GM23338 (cell line): Measurements from ENCODE around the gene THRB. TPM values are rescaled to one million over a fixed set of nuclear protein-coding genes. Genes with fewer than 3 reads are reported as not detected.

Experiments used
- ATAC-seq: fragments of 200-7000 bp; cut with Tn5 transposase; 3 replicates; pipeline ENCODE4 v1.9.1; 2020
- DNase-seq: peaks from one replicate; pipeline ENCODE4 v3.0.0-alpha.2; 2015; ENCODE audit warnings: low spot score
- H2AFZ ChIP-seq: fragments of 200-600 bp; sonication (generic); 2 replicates; pipeline ENCODE4 v1.8.0; 2016; ENCODE audit warnings: antibody characterized with exemption, mild to moderate bottlenecking, moderate library complexity
- H3F3A ChIP-seq: fragments of 200-600 bp; sonication (generic); replicated peaks from 2 replicates; pipeline ENCODE4 v1.8.0; 2017; ENCODE audit warnings: antibody characterized with exemption, mixed run types, low read depth
- H3K27ac ChIP-seq: fragments of 200-600 bp; sonication (generic); 2 replicates; pipeline ENCODE4 v1.6.1; 2016; ENCODE audit warnings: low read depth
- H3K27me3 ChIP-seq: fragments of 200-600 bp; sonication (generic); 2 replicates; pipeline ENCODE4 v1.8.0; 2016; ENCODE audit warnings: mild to moderate bottlenecking, mixed run types, moderate library complexity; ENCODE audit not compliant: insufficient read depth
- H3K36me3 ChIP-seq: fragments of 200-600 bp; sonication (generic); 2 replicates; pipeline ENCODE4 v1.8.0; 2016; ENCODE audit warnings: mild to moderate bottlenecking; ENCODE audit not compliant: insufficient read depth
- H3K4me1 ChIP-seq: fragments of 200-600 bp; sonication (generic); 2 replicates; pipeline ENCODE4 v1.8.0; 2016; ENCODE audit warnings: mild to moderate bottlenecking, moderate library complexity; ENCODE audit not compliant: insufficient read depth
- H3K4me2 ChIP-seq: fragments of 200-600 bp; sonication (generic); 2 replicates; pipeline ENCODE4 v1.7.1; 2017; ENCODE audit warnings: mixed run types
- H3K4me3 ChIP-seq: fragments of 200-600 bp; sonication (generic); 2 replicates; pipeline ENCODE4 v1.6.1; 2016; ENCODE audit warnings: mixed run types
- H3K79me2 ChIP-seq: fragments of 200-600 bp; sonication (generic); replicated peaks from 2 replicates; pipeline ENCODE4 v1.8.0; 2017; ENCODE audit warnings: mild to moderate bottlenecking; ENCODE audit not compliant: insufficient read depth
- H3K9me2 ChIP-seq: fragments of 200-600 bp; sonication (generic); 2 replicates; pipeline ENCODE4 v1.8.0; 2017; ENCODE audit not compliant: insufficient read depth
- H4K20me1 ChIP-seq: fragments of 200-600 bp; sonication (generic); replicated peaks from 2 replicates; pipeline ENCODE4 v1.8.0; 2017; ENCODE audit warnings: mild to moderate bottlenecking; ENCODE audit not compliant: insufficient read depth
- H3K27ac Mint-ChIP-seq: 2 replicates; pipeline ENCODE4 v1.8.0; 2020; ENCODE audit warnings: inconsistent platforms, mild to moderate bottlenecking, moderate library complexity, mixed read lengths
- H3K27me3 Mint-ChIP-seq: 3 replicates; pipeline ENCODE4 v1.8.0; 2022; ENCODE audit warnings: low read depth, mild to moderate bottlenecking, moderate library complexity, mixed read lengths, inconsistent platforms; ENCODE audit not compliant: insufficient read depth, poor library complexity
- H3K36me3 Mint-ChIP-seq: 3 replicates; pipeline ENCODE4 v1.8.0; 2021; ENCODE audit warnings: low read depth, mild to moderate bottlenecking, inconsistent platforms, moderate library complexity, mixed read lengths
- H3K4me1 Mint-ChIP-seq: 3 replicates; pipeline ENCODE4 v1.8.0; 2020; ENCODE audit warnings: mild to moderate bottlenecking, inconsistent platforms, mixed read lengths
- H3K4me3 Mint-ChIP-seq: 3 replicates; pipeline ENCODE4 v1.8.0; 2021; ENCODE audit warnings: moderate library complexity, mild to moderate bottlenecking, inconsistent platforms, mixed read lengths
- H3K9me3 Mint-ChIP-seq: 3 replicates; pipeline ENCODE4 v1.8.0; 2020; ENCODE audit warnings: moderate library complexity, mild to moderate bottlenecking, inconsistent platforms, mixed read lengths
- CREB1 ChIP-seq: fragments of 250-450 bp; sonication (Bioruptor Pico); IDR thresholded peaks from 2 replicates; pipeline ENCODE4 v1.5.0; 2020; ENCODE audit warnings: low read depth, mild to moderate bottlenecking, moderate library complexity
- CTCF ChIP-seq, 2 experiments: fragments of 200-600 bp in 1 of 2; sonication (generic) in 1 of 2; conservative IDR thresholded peaks; 2 replicates each; pipeline versions ENCODE4 v1.5.1 to v1.6.1; 2016 to 2017; ENCODE audit warnings: antibody characterized with exemption in 2 of 2, low read depth in 2 of 2, mild to moderate bottlenecking in 2 of 2, moderate library complexity in 1 of 2
- EZH2phosphoT487 ChIP-seq: fragments of 200-600 bp; sonication (generic); IDR thresholded peaks from one replicate; pipeline ENCODE4 v1.8.1; 2018; ENCODE audit warnings: antibody characterized with exemption; ENCODE audit not compliant: unreplicated experiment
- JUNB ChIP-seq: IDR thresholded peaks from one replicate; pipeline ENCODE4 v1.6.1; 2016; ENCODE audit warnings: antibody characterized with exemption; ENCODE audit not compliant: unreplicated experiment
- NANOG ChIP-seq: IDR thresholded peaks from 2 replicates; pipeline ENCODE4 v1.6.1; 2016; ENCODE audit warnings: antibody characterized with exemption, borderline replicate concordance
- POLR2AphosphoS5 ChIP-seq: IDR thresholded peaks from 2 replicates; pipeline ENCODE4 v1.6.1; 2016; ENCODE audit warnings: antibody characterized with exemption, low read depth
- REST ChIP-seq: IDR thresholded peaks from one replicate; pipeline ENCODE4 v1.6.1; 2018; ENCODE audit warnings: antibody characterized with exemption; ENCODE audit not compliant: unreplicated experiment
- STAT1 ChIP-seq: IDR thresholded peaks from one replicate; pipeline ENCODE4 v1.6.1; 2016; ENCODE audit warnings: antibody characterized with exemption; ENCODE audit not compliant: unreplicated experiment
- ZNF114 ChIP-seq: fragments of 250-450 bp; sonication (Bioruptor Pico); IDR thresholded peaks from 2 replicates; pipeline ENCODE4 v1.5.0; 2020; ENCODE audit warnings: mild to moderate bottlenecking, moderate library complexity
- ZNF331 ChIP-seq: fragments of 250-450 bp; sonication (Bioruptor Pico); IDR thresholded peaks from 2 replicates; pipeline ENCODE4 v1.5.0; 2020; ENCODE audit warnings: low read depth, mild to moderate bottlenecking, moderate library complexity
- polyA plus RNA-seq: library from polyadenylated mRNA; unstranded; fragments of >200 nt; fragmentation: Nextera tagmentation; extraction: Ambion mirVana; gene quantifications from 2 replicates; pipeline ENCODE4 v1.2.1, GENCODE V29; 2016
- total RNA-seq: library from RNA; depleted of rRNA; stranded (reverse); fragments of >200 nt; shearing (Covaris generic); gene quantifications from 2 replicates; pipeline ENCODE4 v1.2.3, GENCODE V29; 2014
- TF ChIP-seq, protein P1 (sequence below): IDR thresholded peaks from 2 replicates; pipeline ENCODE4 v1.6.1; 2016; ENCODE audit warnings: antibody characterized with exemption
- TF ChIP-seq, protein P2 (sequence below): fragments of 250-450 bp; sonication (Bioruptor Pico); IDR thresholded peaks from 2 replicates; pipeline ENCODE4 v1.5.0; 2020; ENCODE audit warnings: mild to moderate bottlenecking, moderate library complexity

THRB gene
- total and polyA plus RNA-seq, 2 experiments from 2014 or later: 1.7 to 3.2 TPM

- TF ChIP-seq REST: no peak
- TF ChIP-seq CREB1 (CRISPR knock-in tag): no peak
- TF ChIP-seq ZNF114 (CRISPR knock-in tag): no peak
- TF ChIP-seq, protein P1, sequence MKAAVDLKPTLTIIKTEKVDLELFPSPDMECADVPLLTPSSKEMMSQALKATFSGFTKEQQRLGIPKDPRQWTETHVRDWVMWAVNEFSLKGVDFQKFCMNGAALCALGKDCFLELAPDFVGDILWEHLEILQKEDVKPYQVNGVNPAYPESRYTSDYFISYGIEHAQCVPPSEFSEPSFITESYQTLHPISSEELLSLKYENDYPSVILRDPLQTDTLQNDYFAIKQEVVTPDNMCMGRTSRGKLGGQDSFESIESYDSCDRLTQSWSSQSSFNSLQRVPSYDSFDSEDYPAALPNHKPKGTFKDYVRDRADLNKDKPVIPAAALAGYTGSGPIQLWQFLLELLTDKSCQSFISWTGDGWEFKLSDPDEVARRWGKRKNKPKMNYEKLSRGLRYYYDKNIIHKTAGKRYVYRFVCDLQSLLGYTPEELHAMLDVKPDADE: no peak
- no peak for TF ChIP-seq NANOG
Observed at GRCh38 chr3:24367216-24367615, 127.4 kb downstream of the THRB start (continued).

DNA sequence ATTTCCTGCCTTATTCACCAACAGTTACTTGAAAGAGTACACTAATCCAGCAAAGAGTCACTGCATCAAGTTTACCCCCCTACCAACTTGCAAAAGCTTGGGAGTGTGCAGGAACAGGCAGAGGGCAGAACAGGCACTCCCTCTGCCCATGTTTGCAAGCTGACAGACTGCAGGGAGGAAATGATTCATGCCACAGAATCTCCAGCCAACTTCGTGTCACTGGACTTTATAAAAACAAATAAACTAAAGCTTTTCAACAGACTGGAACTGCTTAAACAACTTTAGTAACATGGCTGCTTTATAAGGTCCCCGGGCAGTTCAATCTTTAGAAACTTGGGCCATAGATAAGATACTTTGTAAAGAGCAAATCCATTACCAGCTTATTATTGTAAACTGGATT, 129.5 kb downstream of the THRB start:
- no peak overlapping the region for H2AFZ ChIP-seq
- H3K4me1 Mint-ChIP-seq: peaks cover 13% of the 10 kb centered on the region; the same call in 2 of the 3 replicates
- no peak overlapping the region for H3K4me3 Mint-ChIP-seq
- H3K9me2 ChIP-seq: no peaks in the 10 kb centered on the region
- H4K20me1 ChIP-seq: no peaks in the 10 kb centered on the region
- H3K4me3 ChIP-seq: no peak overlapping the region
- H3K36me3 ChIP-seq: no peaks in the 10 kb centered on the region
- no peaks in the 10 kb centered on the region for H3K27me3 ChIP-seq
- no peak overlapping the region for H3K4me2 ChIP-seq
- H3K27ac ChIP-seq: no peak overlapping the region
- H3K27ac Mint-ChIP-seq: no peak overlapping the region
- H3K36me3 Mint-ChIP-seq: no peaks in the 10 kb centered on the region
- H3K27me3 Mint-ChIP-seq: no peaks in the 10 kb centered on the region
- no peak for DNase-seq
- ATAC-seq: no peak
- no peaks in the 10 kb centered on the region for H3K9me3 Mint-ChIP-seq
- H3K4me1 ChIP-seq: peaks cover 7% of the 10 kb centered on the region; the same call in 1 of the 2 replicates
- H3K79me2 ChIP-seq: no peaks in the 10 kb centered on the region
- H3F3A ChIP-seq: no peaks in the 10 kb centered on the region
- TF ChIP-seq, protein P1: no peak
- no peak for TF ChIP-seq EZH2phosphoT487
- TF ChIP-seq STAT1: no peak
- no peak for TF ChIP-seq ZNF331 (CRISPR knock-in tag)
- TF ChIP-seq POLR2AphosphoS5: no peak
- TF ChIP-seq CTCF (conservative IDR thresholded peaks at IDR 0.05; ENCODE audit: low read depth in 2 of 2): no peak
- no peak for TF ChIP-seq CREB1 (CRISPR knock-in tag)
- TF ChIP-seq, protein P2, sequence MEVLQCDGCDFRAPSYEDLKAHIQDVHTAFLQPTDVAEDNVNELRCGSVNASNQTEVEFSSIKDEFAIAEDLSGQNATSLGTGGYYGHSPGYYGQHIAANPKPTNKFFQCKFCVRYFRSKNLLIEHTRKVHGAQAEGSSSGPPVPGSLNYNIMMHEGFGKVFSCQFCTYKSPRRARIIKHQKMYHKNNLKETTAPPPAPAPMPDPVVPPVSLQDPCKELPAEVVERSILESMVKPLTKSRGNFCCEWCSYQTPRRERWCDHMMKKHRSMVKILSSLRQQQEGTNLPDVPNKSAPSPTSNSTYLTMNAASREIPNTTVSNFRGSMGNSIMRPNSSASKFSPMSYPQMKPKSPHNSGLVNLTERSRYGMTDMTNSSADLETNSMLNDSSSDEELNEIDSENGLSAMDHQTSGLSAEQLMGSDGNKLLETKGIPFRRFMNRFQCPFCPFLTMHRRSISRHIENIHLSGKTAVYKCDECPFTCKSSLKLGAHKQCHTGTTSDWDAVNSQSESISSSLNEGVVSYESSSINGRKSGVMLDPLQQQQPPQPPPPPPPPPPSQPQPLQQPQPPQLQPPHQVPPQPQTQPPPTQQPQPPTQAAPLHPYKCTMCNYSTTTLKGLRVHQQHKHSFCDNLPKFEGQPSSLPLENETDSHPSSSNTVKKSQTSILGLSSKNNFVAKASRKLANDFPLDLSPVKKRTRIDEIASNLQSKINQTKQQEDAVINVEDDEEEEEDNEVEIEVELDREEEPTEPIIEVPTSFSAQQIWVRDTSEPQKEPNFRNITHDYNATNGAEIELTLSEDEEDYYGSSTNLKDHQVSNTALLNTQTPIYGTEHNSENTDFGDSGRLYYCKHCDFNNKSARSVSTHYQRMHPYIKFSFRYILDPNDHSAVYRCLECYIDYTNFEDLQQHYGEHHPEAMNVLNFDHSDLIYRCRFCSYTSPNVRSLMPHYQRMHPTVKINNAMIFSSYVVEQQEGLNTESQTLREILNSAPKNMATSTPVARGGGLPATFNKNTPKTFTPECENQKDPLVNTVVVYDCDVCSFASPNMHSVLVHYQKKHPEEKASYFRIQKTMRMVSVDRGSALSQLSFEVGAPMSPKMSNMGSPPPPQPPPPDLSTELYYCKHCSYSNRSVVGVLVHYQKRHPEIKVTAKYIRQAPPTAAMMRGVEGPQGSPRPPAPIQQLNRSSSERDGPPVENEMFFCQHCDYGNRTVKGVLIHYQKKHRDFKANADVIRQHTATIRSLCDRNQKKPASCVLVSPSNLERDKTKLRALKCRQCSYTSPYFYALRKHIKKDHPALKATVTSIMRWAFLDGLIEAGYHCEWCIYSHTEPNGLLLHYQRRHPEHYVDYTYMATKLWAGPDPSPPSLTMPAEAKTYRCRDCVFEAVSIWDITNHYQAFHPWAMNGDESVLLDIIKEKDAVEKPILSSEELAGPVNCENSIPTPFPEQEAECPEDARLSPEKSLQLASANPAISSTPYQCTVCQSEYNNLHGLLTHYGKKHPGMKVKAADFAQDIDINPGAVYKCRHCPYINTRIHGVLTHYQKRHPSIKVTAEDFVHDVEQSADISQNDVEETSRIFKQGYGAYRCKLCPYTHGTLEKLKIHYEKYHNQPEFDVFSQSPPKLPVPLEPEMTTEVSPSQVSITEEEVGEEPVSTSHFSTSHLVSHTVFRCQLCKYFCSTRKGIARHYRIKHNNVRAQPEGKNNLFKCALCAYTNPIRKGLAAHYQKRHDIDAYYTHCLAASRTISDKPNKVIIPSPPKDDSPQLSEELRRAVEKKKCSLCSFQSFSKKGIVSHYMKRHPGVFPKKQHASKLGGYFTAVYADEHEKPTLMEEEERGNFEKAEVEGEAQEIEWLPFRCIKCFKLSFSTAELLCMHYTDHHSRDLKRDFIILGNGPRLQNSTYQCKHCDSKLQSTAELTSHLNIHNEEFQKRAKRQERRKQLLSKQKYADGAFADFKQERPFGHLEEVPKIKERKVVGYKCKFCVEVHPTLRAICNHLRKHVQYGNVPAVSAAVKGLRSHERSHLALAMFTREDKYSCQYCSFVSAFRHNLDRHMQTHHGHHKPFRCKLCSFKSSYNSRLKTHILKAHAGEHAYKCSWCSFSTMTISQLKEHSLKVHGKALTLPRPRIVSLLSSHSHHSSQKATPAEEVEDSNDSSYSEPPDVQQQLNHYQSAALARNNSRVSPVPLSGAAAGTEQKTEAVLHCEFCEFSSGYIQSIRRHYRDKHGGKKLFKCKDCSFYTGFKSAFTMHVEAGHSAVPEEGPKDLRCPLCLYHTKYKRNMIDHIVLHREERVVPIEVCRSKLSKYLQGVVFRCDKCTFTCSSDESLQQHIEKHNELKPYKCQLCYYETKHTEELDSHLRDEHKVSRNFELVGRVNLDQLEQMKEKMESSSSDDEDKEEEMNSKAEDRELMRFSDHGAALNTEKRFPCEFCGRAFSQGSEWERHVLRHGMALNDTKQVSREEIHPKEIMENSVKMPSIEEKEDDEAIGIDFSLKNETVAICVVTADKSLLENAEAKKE: no peak
- no peak for TF ChIP-seq ZNF114 (CRISPR knock-in tag)
- TF ChIP-seq JUNB: no peak
